HG03064 (cell line): Measurements from ENCODE around the gene TNFRSF21.
"Not testable (repeated sequence)": the region's sequence is repeated elsewhere in the genome, so short reads cannot be mapped to it uniquely, and the experiment has no call there.

Source experiments
- ATAC-seq: cut with Tn5 transposase; IDR thresholded peaks from one replicate; pipeline ENCODE4 v1.9.1; 2021; ENCODE audit warnings: low read depth; ENCODE audit not compliant: unreplicated experiment

TNFRSF21 gene

GRCh38 chr6:47309291-47310130, at the start of gene TNFRSF21:
TSS of gene TNFRSF21 (minus strand) at chr6:47309905. CDS start at chr6:47309511, 394 bp downstream.
- peak; percentile 100 for ATAC-seq

- ATAC-seq: no peak
Measured at GRCh38 chr6:47358440-47359225, 48.9 kb upstream of the TNFRSF21 start.

- ATAC-seq: peak; percentile 61
Measured at GRCh38 chr6:47357827-47358226, 48.1 kb upstream of the TNFRSF21 start.

GRCh38 chr6:47355496-47355895, 45.8 kb upstream of the TNFRSF21 start:
- no peak for ATAC-seq

GRCh38 chr6:47353871-47354270, 44.2 kb upstream of the TNFRSF21 start:
- no peak for ATAC-seq

- ATAC-seq: no peak
Measured at GRCh38 chr6:47352966-47353365, 43.3 kb upstream of the TNFRSF21 start.

GRCh38 chr6:47352194-47352920, 42.7 kb upstream of the TNFRSF21 start:
- no peak for ATAC-seq

GRCh38 chr6:47351621-47352020, 41.9 kb upstream of the TNFRSF21 start:
- no peak for ATAC-seq

GRCh38 chr6:47349931-47350330, 40.2 kb upstream of the TNFRSF21 start:
- no peak for ATAC-seq

GRCh38 chr6:47348316-47348863, 38.7 kb upstream of the TNFRSF21 start:
- no peak for ATAC-seq

- no peak for ATAC-seq
Measured at GRCh38 chr6:47345761-47346160, 36.1 kb upstream of the TNFRSF21 start.

GRCh38 chr6:47344022-47344421, 34.3 kb upstream of the TNFRSF21 start:
- no peak for ATAC-seq

GRCh38 chr6:47343600-47343999, 33.9 kb upstream of the TNFRSF21 start:
- no peak for ATAC-seq

GRCh38 chr6:47342824-47343223, 33.1 kb upstream of the TNFRSF21 start:
- ATAC-seq: no peak

GRCh38 chr6:47337519-47337918, 27.8 kb upstream of the TNFRSF21 start:
- no peak for ATAC-seq

GRCh38 chr6:47336334-47336733, 26.6 kb upstream of the TNFRSF21 start:
- ATAC-seq: no peak

- ATAC-seq: peak; percentile 85
Measured at GRCh38 chr6:47335466-47335865, 25.8 kb upstream of the TNFRSF21 start.

- no peak for ATAC-seq
Measured at GRCh38 chr6:47334334-47334733, 24.6 kb upstream of the TNFRSF21 start.

- not testable (repeated sequence) for ATAC-seq
Measured at GRCh38 chr6:47328606-47329005, 18.9 kb upstream of the TNFRSF21 start.

- not testable (repeated sequence) for ATAC-seq
Measured at GRCh38 chr6:47328139-47328538, 18.4 kb upstream of the TNFRSF21 start.

- no peak for ATAC-seq
Measured at GRCh38 chr6:47323887-47324286, 14.2 kb upstream of the TNFRSF21 start.
